GM23338 (cell line): ENCODE data around the gene FNDC3A. TPM values are rescaled to one million over a fixed set of nuclear protein-coding genes. Genes with fewer than 3 reads are reported as not detected.

Source experiments
- ATAC-seq: fragments of 200-7000 bp; cut with Tn5 transposase; 3 replicates; pipeline ENCODE4 v1.9.1; 2020
- DNase-seq: peaks from one replicate; pipeline ENCODE4 v3.0.0-alpha.2; 2015; ENCODE audit warnings: low spot score
- H2AFZ ChIP-seq: fragments of 200-600 bp; sonication (generic); 2 replicates; pipeline ENCODE4 v1.8.0; 2016; ENCODE audit warnings: antibody characterized with exemption, mild to moderate bottlenecking, moderate library complexity
- H3F3A ChIP-seq: fragments of 200-600 bp; sonication (generic); replicated peaks from 2 replicates; pipeline ENCODE4 v1.8.0; 2017; ENCODE audit warnings: antibody characterized with exemption, mixed run types, low read depth
- H3K27ac ChIP-seq: fragments of 200-600 bp; sonication (generic); 2 replicates; pipeline ENCODE4 v1.6.1; 2016; ENCODE audit warnings: low read depth
- H3K27me3 ChIP-seq: fragments of 200-600 bp; sonication (generic); 2 replicates; pipeline ENCODE4 v1.8.0; 2016; ENCODE audit warnings: mild to moderate bottlenecking, mixed run types, moderate library complexity; ENCODE audit not compliant: insufficient read depth
- H3K36me3 ChIP-seq: fragments of 200-600 bp; sonication (generic); 2 replicates; pipeline ENCODE4 v1.8.0; 2016; ENCODE audit warnings: mild to moderate bottlenecking; ENCODE audit not compliant: insufficient read depth
- H3K4me1 ChIP-seq: fragments of 200-600 bp; sonication (generic); 2 replicates; pipeline ENCODE4 v1.8.0; 2016; ENCODE audit warnings: mild to moderate bottlenecking, moderate library complexity; ENCODE audit not compliant: insufficient read depth
- H3K4me2 ChIP-seq: fragments of 200-600 bp; sonication (generic); 2 replicates; pipeline ENCODE4 v1.7.1; 2017; ENCODE audit warnings: mixed run types
- H3K4me3 ChIP-seq: fragments of 200-600 bp; sonication (generic); 2 replicates; pipeline ENCODE4 v1.6.1; 2016; ENCODE audit warnings: mixed run types
- H3K79me2 ChIP-seq: fragments of 200-600 bp; sonication (generic); replicated peaks from 2 replicates; pipeline ENCODE4 v1.8.0; 2017; ENCODE audit warnings: mild to moderate bottlenecking; ENCODE audit not compliant: insufficient read depth
- H3K9me2 ChIP-seq: fragments of 200-600 bp; sonication (generic); 2 replicates; pipeline ENCODE4 v1.8.0; 2017; ENCODE audit not compliant: insufficient read depth
- H4K20me1 ChIP-seq: fragments of 200-600 bp; sonication (generic); replicated peaks from 2 replicates; pipeline ENCODE4 v1.8.0; 2017; ENCODE audit warnings: mild to moderate bottlenecking; ENCODE audit not compliant: insufficient read depth
- H3K27ac Mint-ChIP-seq: 2 replicates; pipeline ENCODE4 v1.8.0; 2020; ENCODE audit warnings: inconsistent platforms, mild to moderate bottlenecking, moderate library complexity, mixed read lengths
- H3K27me3 Mint-ChIP-seq: 3 replicates; pipeline ENCODE4 v1.8.0; 2022; ENCODE audit warnings: low read depth, mild to moderate bottlenecking, moderate library complexity, mixed read lengths, inconsistent platforms; ENCODE audit not compliant: insufficient read depth, poor library complexity
- H3K36me3 Mint-ChIP-seq: 3 replicates; pipeline ENCODE4 v1.8.0; 2021; ENCODE audit warnings: low read depth, mild to moderate bottlenecking, inconsistent platforms, moderate library complexity, mixed read lengths
- H3K4me1 Mint-ChIP-seq: 3 replicates; pipeline ENCODE4 v1.8.0; 2020; ENCODE audit warnings: mild to moderate bottlenecking, inconsistent platforms, mixed read lengths
- H3K4me3 Mint-ChIP-seq: 3 replicates; pipeline ENCODE4 v1.8.0; 2021; ENCODE audit warnings: moderate library complexity, mild to moderate bottlenecking, inconsistent platforms, mixed read lengths
- H3K9me3 Mint-ChIP-seq: 3 replicates; pipeline ENCODE4 v1.8.0; 2020; ENCODE audit warnings: moderate library complexity, mild to moderate bottlenecking, inconsistent platforms, mixed read lengths
- CTCF ChIP-seq, 2 experiments: fragments of 200-600 bp in 1 of 2; sonication (generic) in 1 of 2; conservative IDR thresholded peaks; 2 replicates each; pipeline versions ENCODE4 v1.5.1 to v1.6.1; 2016 to 2017; ENCODE audit warnings: antibody characterized with exemption in 2 of 2, low read depth in 2 of 2, mild to moderate bottlenecking in 2 of 2, moderate library complexity in 1 of 2
- EZH2 ChIP-seq: fragments of 200-600 bp; sonication (generic); IDR thresholded peaks from one replicate; pipeline ENCODE4 v1.8.0; 2017; ENCODE audit warnings: antibody characterized with exemption, mild to moderate bottlenecking, low read depth; ENCODE audit not compliant: unreplicated experiment
- EZH2phosphoT487 ChIP-seq: fragments of 200-600 bp; sonication (generic); IDR thresholded peaks from one replicate; pipeline ENCODE4 v1.8.1; 2018; ENCODE audit warnings: antibody characterized with exemption; ENCODE audit not compliant: unreplicated experiment
- ZNF114 ChIP-seq: fragments of 250-450 bp; sonication (Bioruptor Pico); IDR thresholded peaks from 2 replicates; pipeline ENCODE4 v1.5.0; 2020; ENCODE audit warnings: mild to moderate bottlenecking, moderate library complexity
- ZNF462 ChIP-seq: fragments of 250-450 bp; sonication (Bioruptor Pico); IDR thresholded peaks from 2 replicates; pipeline ENCODE4 v1.5.0; 2020; ENCODE audit warnings: mild to moderate bottlenecking, moderate library complexity
- polyA plus RNA-seq: library from polyadenylated mRNA; unstranded; fragments of >200 nt; fragmentation: Nextera tagmentation; extraction: Ambion mirVana; gene quantifications from 2 replicates; pipeline ENCODE4 v1.2.1, GENCODE V29; 2016
- total RNA-seq: library from RNA; depleted of rRNA; stranded (reverse); fragments of >200 nt; shearing (Covaris generic); gene quantifications from 2 replicates; pipeline ENCODE4 v1.2.3, GENCODE V29; 2014

The FNDC3A gene
- total and polyA plus RNA-seq, 2 experiments from 2014 or later = 10.3 to 31.1 TPM

- Histone ChIP-seq H3K4me1 (no peaks in the 10 kb centered on the region), H3K27me3 (no peaks in the 10 kb centered on the region), H3K9me2 (no peaks in the 10 kb centered on the region), H4K20me1 (no peaks in the 10 kb centered on the region), H3K27ac (no peak overlapping the region), H3K4me2 (no peak overlapping the region), H2AFZ (no peak overlapping the region), H3F3A (no peaks in the 10 kb centered on the region), H3K36me3 (no peaks in the 10 kb centered on the region), H3K4me3 (no peak overlapping the region), H3K79me2 (no peaks in the 10 kb centered on the region)
- Mint-ChIP-seq H3K4me3 (no peak overlapping the region), H3K27ac (no peak overlapping the region), H3K36me3 (no peaks in the 10 kb centered on the region), H3K27me3 (no peaks in the 10 kb centered on the region), H3K4me1 (peaks cover 10% of the 10 kb centered on the region; the same call in 2 of the 3 replicates), H3K9me3 (no peaks in the 10 kb centered on the region)
- ATAC-seq = no peak
- no peak for TF ChIP-seq CTCF (conservative IDR thresholded peaks at IDR 0.05; ENCODE audit: low read depth in 2 of 2)
- TF ChIP-seq ZNF462 (CRISPR knock-in tag) = no peak
- no peak for TF ChIP-seq EZH2phosphoT487
- no peak for TF ChIP-seq EZH2
- TF ChIP-seq ZNF114 (CRISPR knock-in tag) = no peak
- DNase-seq = no peak
Measured at GRCh38 chr13:48942131-48942530, 33.6 kb upstream of the FNDC3A start.
